ENCODE measurements around the gene MYO7A. TPM values are rescaled to one million over a fixed set of nuclear protein-coding genes. Genes with fewer than 3 reads are reported as not detected.

MYO7A gene
- total and polyA plus RNA-seq, 9 donors, result 3.1 to 18.7 (median 6.5) TPM

DNA sequence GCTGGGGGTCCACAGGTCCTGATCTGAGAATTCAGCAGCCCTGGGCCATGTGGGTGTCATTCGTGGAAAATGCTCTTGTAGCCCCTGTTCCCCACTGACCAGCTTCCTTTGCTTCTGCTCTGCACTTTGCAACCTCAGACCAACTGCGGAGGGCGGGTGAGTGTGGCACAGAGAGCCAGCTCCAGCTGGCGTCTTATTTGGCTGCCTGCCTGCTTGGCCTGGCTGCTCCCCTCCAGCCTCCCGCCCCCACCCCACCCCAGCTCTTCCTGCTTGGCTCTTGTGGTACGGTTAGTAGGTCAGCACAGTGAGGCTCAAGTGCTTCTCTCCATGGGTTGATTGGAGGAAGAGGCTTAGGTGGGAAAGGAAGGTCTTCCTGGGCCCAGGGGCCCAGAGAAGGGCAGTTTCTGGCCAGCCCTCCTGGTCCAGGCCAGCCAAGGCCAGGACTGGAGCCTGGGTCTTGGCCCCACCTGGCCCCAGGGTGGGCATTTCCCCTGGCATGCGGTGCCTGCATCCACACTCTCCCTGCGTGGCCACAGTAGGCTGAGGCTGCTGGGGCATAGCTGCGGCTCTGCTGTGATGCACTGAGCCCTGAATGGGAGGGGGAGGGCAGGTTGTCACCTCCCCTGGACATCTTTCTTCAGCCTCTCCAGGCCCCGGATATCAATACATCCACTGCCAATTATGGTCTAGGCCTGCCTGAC, 26.5 kb downstream of the MYO7A start:
- 60 to 72% (median 71%) methylated on average over 10 of the region's 10 CpGs for WGBS, 3 donors
- peaks cover 2% of the 10 kb centered on the region for H3K4me1 ChIP-seq (ENCODE audit: insufficient read depth)
- H3K4me3 ChIP-seq, result no peak overlapping the region
- H3K27me3 ChIP-seq, result no peaks in the 10 kb centered on the region
- H3K9me3 ChIP-seq, result no peaks in the 10 kb centered on the region
- H3K36me3 ChIP-seq, result no peaks in the 10 kb centered on the region
- H3K27ac ChIP-seq, result no peak overlapping the region
- TF ChIP-seq, protein P1, sequence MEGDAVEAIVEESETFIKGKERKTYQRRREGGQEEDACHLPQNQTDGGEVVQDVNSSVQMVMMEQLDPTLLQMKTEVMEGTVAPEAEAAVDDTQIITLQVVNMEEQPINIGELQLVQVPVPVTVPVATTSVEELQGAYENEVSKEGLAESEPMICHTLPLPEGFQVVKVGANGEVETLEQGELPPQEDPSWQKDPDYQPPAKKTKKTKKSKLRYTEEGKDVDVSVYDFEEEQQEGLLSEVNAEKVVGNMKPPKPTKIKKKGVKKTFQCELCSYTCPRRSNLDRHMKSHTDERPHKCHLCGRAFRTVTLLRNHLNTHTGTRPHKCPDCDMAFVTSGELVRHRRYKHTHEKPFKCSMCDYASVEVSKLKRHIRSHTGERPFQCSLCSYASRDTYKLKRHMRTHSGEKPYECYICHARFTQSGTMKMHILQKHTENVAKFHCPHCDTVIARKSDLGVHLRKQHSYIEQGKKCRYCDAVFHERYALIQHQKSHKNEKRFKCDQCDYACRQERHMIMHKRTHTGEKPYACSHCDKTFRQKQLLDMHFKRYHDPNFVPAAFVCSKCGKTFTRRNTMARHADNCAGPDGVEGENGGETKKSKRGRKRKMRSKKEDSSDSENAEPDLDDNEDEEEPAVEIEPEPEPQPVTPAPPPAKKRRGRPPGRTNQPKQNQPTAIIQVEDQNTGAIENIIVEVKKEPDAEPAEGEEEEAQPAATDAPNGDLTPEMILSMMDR (IDR thresholded peaks at IDR 0.05), result no peak
- TF ChIP-seq POLR2A (IDR thresholded peaks at IDR 0.05), result no peak
- TF ChIP-seq EP300 (IDR thresholded peaks at IDR 0.05), result no peak
- intact Hi-C loops (cut with DNase I), result no loop called here
- no peak for DNase-seq

DNA sequence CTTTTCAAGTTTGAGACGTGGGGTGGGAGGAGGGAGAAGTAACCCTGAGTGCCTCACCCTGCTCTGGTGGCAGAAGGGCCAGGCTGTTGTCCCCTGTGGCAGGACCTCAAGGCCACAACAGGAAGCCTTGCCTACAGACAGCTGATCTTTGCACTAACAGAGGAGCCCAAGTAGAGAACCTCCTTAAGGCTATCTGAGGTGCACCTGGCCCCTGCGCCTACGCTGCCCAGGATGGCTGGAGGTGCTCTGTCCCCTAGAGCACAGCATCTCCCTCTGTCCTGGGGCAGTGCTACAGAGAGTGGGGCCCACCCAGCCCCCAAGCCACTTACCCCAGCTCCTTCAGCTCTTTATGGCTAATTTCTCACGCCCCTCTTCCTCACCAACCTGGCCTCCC, 27.0 kb downstream of the MYO7A start:
- H3K27me3 ChIP-seq, result no peaks in the 10 kb centered on the region
- no peaks in the 10 kb centered on the region for H3K36me3 ChIP-seq
- DNase-seq, result no peak
- no peaks in the 10 kb centered on the region for H3K9me3 ChIP-seq
- intact Hi-C loops (cut with DNase I), result no loop called here
- peaks cover 2% of the 10 kb centered on the region for H3K4me1 ChIP-seq (ENCODE audit: insufficient read depth)
- no peak overlapping the region for H3K27ac ChIP-seq
- TF ChIP-seq POLR2A (IDR thresholded peaks at IDR 0.05) (no peak), EP300 (IDR thresholded peaks at IDR 0.05) (no peak)
- TF ChIP-seq, protein P1 (IDR thresholded peaks at IDR 0.05), result no peak
- 83 to 98% (median 90%) methylated on average over 3 to 4 of the region's 4 CpGs for WGBS, 3 donors
- no peak overlapping the region for H3K4me3 ChIP-seq

DNA sequence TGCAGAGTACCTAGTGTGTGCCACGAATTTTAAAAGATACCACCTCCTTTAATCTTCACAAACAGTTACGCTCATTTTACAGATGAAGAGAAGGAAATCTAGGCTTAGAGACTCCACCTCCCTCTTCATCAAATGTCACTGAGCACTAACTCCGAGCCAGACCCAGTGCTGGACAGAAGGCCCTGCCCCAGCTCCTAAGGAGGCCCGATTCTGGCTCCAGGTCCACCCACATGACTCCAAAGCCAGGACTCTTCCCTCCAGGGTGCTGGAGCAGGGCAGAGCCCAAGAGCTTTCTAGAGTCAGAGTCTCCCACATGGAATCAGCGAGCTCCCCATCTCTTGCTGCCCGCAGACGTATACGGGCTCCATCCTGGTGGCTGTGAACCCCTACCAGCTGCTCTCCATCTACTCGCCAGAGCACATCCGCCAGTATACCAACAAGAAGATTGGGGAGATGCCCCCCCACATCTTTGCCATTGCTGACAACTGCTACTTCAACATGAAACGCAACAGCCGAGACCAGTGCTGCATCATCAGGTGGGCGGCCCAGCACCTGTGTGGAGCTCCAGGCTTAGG, 27.6 kb downstream of the MYO7A start:
- H3K27ac ChIP-seq, result no peak overlapping the region
- peaks cover 2% of the 10 kb centered on the region for H3K4me1 ChIP-seq (ENCODE audit: insufficient read depth)
- TF ChIP-seq, protein P1 (IDR thresholded peaks at IDR 0.05), result no peak
- no peak for TF ChIP-seq EP300 (IDR thresholded peaks at IDR 0.05)
- TF ChIP-seq POLR2A (IDR thresholded peaks at IDR 0.05), result no peak
- H3K4me3 ChIP-seq, result no peak overlapping the region
- intact Hi-C loops (cut with DNase I), result no loop called here
- WGBS, 3 donors, result 90 to 93% (median 93%) methylated on average over 13 of the region's 13 CpGs
- H3K27me3 ChIP-seq, result no peaks in the 10 kb centered on the region
- H3K9me3 ChIP-seq, result no peaks in the 10 kb centered on the region
- DNase-seq, result no peak
- H3K36me3 ChIP-seq, result no peaks in the 10 kb centered on the region

DNA sequence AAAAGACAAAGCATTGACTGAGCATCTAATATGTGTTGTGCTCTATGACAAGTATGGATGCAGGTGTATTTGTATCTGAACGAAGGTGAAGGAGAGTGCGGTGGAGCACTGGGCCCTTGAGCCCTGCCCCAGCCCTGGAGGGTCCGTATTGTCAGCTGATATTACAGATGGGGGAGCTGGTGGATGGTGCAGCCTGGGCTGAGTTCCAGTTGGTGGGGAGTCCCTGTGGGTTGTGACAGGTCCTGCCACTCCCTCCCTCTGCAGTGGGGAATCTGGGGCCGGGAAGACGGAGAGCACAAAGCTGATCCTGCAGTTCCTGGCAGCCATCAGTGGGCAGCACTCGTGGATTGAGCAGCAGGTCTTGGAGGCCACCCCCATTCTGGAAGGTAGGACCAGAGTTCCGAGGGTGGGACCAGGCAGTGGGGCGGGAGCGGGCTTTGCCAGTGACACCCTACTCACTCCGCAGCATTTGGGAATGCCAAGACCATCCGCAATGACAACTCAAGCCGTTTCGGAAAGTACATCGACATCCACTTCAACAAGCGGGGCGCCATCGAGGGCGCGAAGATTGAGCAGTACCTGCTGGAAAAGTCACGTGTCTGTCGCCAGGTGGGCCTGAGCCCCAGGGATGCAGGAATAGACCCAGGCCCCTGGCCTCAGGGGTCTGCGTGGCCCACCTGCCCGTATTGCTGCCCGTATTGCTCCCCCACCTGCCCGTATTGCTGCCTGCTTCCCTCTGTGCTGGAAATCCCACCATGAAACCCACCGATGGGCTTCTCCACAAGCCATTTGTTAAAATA, 28.6 kb downstream of the MYO7A start:
- Histone ChIP-seq H3K27ac (no peak overlapping the region), H3K4me1 (ENCODE audit: insufficient read depth) (peaks cover 2% of the 10 kb centered on the region), H3K36me3 (no peaks in the 10 kb centered on the region), H3K9me3 (no peaks in the 10 kb centered on the region), H3K4me3 (no peak overlapping the region), H3K27me3 (no peaks in the 10 kb centered on the region)
- 94 to 95% (median 95%) methylated on average over 26 of the region's 26 CpGs for WGBS, 3 donors
- no peak for DNase-seq
- intact Hi-C loops (cut with DNase I), result no loop called here
- TF ChIP-seq EP300 (IDR thresholded peaks at IDR 0.05) (no peak), POLR2A (IDR thresholded peaks at IDR 0.05) (no peak)
- TF ChIP-seq, protein P1 (IDR thresholded peaks at IDR 0.05), result no peak

Data from ovary (tissue), 9 donors.